PC-3 (cell line): ENCODE measurements around the gene TRAIP. TPM values are rescaled to one million over a fixed set of nuclear protein-coding genes. Genes with fewer than 3 reads are reported as not detected.

ENCODE experiments used
- ATAC-seq: fragments of 200-7000 bp; cut with Tn5 transposase; 2 replicates; pipeline ENCODE4 v1.9.1; 2020; ENCODE audit warnings: mild to moderate bottlenecking, moderate library complexity
- BruUV-seq: library from RNA; stranded (reverse); fragments of 400-500 nt; replicated peaks from 2 replicates; lab custom pipeline; 2021; lab: Mats Ljungman, UMichigan
- CTCF ChIA-PET: fragments of 300-600 bp; sonication (Branson Sonifier 250); formaldehyde crosslinking; loops from one replicate; lab custom pipeline; 2022; ENCODE audit warnings: antibody characterized with exemption; lab: Charles Lee
- POLR2A ChIA-PET: fragments of 300-600 bp; sonication (Branson Sonifier 250); formaldehyde crosslinking; loops from one replicate; lab custom pipeline; 2022; ENCODE audit warnings: antibody characterized with exemption; ENCODE audit not compliant: unreplicated experiment; lab: Charles Lee
- DNase-seq: peaks from one replicate; pipeline ENCODE4 v3.0.0-alpha.2; 2015
- H2AFZ ChIP-seq: fragments of 300-600 bp; sonication (generic); 2 replicates; pipeline ENCODE4 v1.6.0; 2016; ENCODE audit warnings: antibody characterized with exemption, low read length
- H3F3A ChIP-seq: fragments of 300-600 bp; sonication (generic); one replicate; pipeline ENCODE4 v1.6.0; 2017; ENCODE audit warnings: antibody characterized with exemption, low read length, control low read depth, mild to moderate bottlenecking; ENCODE audit not compliant: unreplicated experiment
- H3K27ac ChIP-seq: fragments of 300-600 bp; sonication (generic); 2 replicates; pipeline ENCODE4 v1.5.1; 2016; ENCODE audit warnings: mild to moderate bottlenecking, low read length
- H3K27me3 ChIP-seq: fragments of 300-600 bp; sonication (generic); 2 replicates; pipeline ENCODE4 v1.6.1; 2016; ENCODE audit warnings: low read length, mixed read lengths
- H3K36me3 ChIP-seq: fragments of 300-600 bp; sonication (generic); 2 replicates; pipeline ENCODE4 v1.6.1; 2016; ENCODE audit warnings: low read depth, mixed run types, low read length, mixed read lengths
- H3K4me1 ChIP-seq: fragments of 300-600 bp; sonication (generic); 2 replicates; pipeline ENCODE4 v1.5.1; 2016; ENCODE audit warnings: low read length; ENCODE audit not compliant: insufficient read depth
- H3K4me2 ChIP-seq: fragments of 300-600 bp; sonication (generic); 2 replicates; pipeline ENCODE4 v1.6.0; 2016; ENCODE audit warnings: low read length
- H3K4me3 ChIP-seq: fragments of 300-600 bp; sonication (generic); 2 replicates; pipeline ENCODE4 v1.5.1; 2016; ENCODE audit warnings: mild to moderate bottlenecking, low read length, mixed read lengths
- H3K79me2 ChIP-seq: fragments of 300-600 bp; sonication (generic); 2 replicates; pipeline ENCODE4 v1.6.1; 2017; ENCODE audit warnings: low read length, mixed read lengths
- H3K9ac ChIP-seq: fragments of 300-600 bp; sonication (generic); 2 replicates; pipeline ENCODE4 v1.6.0; 2016; ENCODE audit warnings: mild to moderate bottlenecking, low read length
- H3K9me2 ChIP-seq: fragments of 300-600 bp; sonication (generic); replicated peaks from 2 replicates; pipeline ENCODE4 v1.6.1; 2016; ENCODE audit warnings: mixed run types, low read length, mixed read lengths
- H3K9me3 ChIP-seq: fragments of 300-600 bp; sonication (generic); 2 replicates; pipeline ENCODE4 v1.6.1; 2016; ENCODE audit warnings: low read length, mixed read lengths
- H4K20me1 ChIP-seq: fragments of 300-600 bp; sonication (generic); 2 replicates; pipeline ENCODE4 v1.6.1; 2016; ENCODE audit warnings: low read length, mixed read lengths
- EZH2 ChIP-seq: fragments of 300-600 bp; sonication (generic); IDR thresholded peaks from one replicate; pipeline ENCODE4 v1.6.1; 2017; ENCODE audit warnings: antibody characterized with exemption, mild to moderate bottlenecking, low read length; ENCODE audit not compliant: unreplicated experiment
- EZH2phosphoT487 ChIP-seq: fragments of 300-600 bp; sonication (generic); IDR thresholded peaks from 2 replicates; pipeline ENCODE4 v1.6.1; 2018; ENCODE audit warnings: mild to moderate bottlenecking, antibody characterized with exemption, low read length, borderline replicate concordance
- intact Hi-C: fragments of 100-400 bp; cut with micrococcal nuclease; formaldehyde crosslinking; loops from 2 replicates; pipeline ENCODE4 v1.9.0; 2023
- total RNA-seq: library from RNA; depleted of rRNA; stranded (reverse); fragments of >200 nt; gene quantifications from 2 replicates; pipeline ENCODE4 v1.2.3, GENCODE V29; 2014
- TF ChIP-seq, protein P1 (sequence below): fragments of 300-600 bp; sonication (generic); conservative IDR thresholded peaks from 2 replicates; pipeline ENCODE4 v1.5.1; 2017; ENCODE audit warnings: antibody characterized with exemption, low read depth, mild to moderate bottlenecking, low read length

The TRAIP gene
- total RNA-seq, 1 experiment from 2014 or later, result 21.6 TPM

DNA sequence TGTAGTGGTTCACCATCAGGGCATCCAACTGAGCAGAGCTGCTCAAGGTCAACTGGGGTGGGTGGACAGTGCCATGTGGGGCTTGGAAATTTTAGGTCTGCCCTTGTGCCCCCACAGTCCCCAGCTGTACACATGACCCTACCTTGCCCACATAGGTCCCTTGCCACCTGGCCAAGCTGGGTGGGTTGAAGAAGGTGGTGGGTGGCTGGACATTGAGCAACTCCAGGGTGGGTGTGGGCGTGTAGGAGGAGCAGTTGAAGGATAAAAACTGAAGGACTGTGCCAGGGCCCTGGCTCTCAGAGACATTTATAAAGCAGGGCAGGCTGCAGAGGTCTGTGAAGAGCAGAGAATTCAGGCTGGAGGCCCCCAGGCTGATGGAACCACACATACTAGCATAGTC lies 57.3 kb downstream of the TRAIP start:
- Histone ChIP-seq H3K9me3 (no peaks in the 10 kb centered on the region), H3K27me3 (no peaks in the 10 kb centered on the region), H3K9me2 (no peaks in the 10 kb centered on the region), H3K9ac (no peak overlapping the region), H4K20me1 (no peaks in the 10 kb centered on the region), H3K36me3 (no peaks in the 10 kb centered on the region), H3K27ac (no peak overlapping the region; the same call in 1 of the 2 replicates), H3F3A (no peaks in the 10 kb centered on the region), H3K4me1 (peaks cover 19% of the 10 kb centered on the region), H3K79me2 (no peaks in the 10 kb centered on the region), H3K4me2 (no peak overlapping the region), H3K4me3 (no peak overlapping the region), H2AFZ (no peak overlapping the region)
- ChIA-PET CTCF (interaction anchor here (0.5 to 0.8 kb wide), 3 partner anchors 101 to 110 kb away, joined by 3 to 5 read pairs (median 3); no protein-coding TSS in a partner anchor), POLR2A (no interaction called here)
- BruUV-seq, result no TSS peak
- TF ChIP-seq EZH2, result no peak
- no peak for TF ChIP-seq EZH2phosphoT487
- TF ChIP-seq, protein P1, sequence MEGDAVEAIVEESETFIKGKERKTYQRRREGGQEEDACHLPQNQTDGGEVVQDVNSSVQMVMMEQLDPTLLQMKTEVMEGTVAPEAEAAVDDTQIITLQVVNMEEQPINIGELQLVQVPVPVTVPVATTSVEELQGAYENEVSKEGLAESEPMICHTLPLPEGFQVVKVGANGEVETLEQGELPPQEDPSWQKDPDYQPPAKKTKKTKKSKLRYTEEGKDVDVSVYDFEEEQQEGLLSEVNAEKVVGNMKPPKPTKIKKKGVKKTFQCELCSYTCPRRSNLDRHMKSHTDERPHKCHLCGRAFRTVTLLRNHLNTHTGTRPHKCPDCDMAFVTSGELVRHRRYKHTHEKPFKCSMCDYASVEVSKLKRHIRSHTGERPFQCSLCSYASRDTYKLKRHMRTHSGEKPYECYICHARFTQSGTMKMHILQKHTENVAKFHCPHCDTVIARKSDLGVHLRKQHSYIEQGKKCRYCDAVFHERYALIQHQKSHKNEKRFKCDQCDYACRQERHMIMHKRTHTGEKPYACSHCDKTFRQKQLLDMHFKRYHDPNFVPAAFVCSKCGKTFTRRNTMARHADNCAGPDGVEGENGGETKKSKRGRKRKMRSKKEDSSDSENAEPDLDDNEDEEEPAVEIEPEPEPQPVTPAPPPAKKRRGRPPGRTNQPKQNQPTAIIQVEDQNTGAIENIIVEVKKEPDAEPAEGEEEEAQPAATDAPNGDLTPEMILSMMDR, result no peak
- DNase-seq (no peak), ATAC-seq (no peak)
- intact Hi-C loops, result no loop called here

DNA sequence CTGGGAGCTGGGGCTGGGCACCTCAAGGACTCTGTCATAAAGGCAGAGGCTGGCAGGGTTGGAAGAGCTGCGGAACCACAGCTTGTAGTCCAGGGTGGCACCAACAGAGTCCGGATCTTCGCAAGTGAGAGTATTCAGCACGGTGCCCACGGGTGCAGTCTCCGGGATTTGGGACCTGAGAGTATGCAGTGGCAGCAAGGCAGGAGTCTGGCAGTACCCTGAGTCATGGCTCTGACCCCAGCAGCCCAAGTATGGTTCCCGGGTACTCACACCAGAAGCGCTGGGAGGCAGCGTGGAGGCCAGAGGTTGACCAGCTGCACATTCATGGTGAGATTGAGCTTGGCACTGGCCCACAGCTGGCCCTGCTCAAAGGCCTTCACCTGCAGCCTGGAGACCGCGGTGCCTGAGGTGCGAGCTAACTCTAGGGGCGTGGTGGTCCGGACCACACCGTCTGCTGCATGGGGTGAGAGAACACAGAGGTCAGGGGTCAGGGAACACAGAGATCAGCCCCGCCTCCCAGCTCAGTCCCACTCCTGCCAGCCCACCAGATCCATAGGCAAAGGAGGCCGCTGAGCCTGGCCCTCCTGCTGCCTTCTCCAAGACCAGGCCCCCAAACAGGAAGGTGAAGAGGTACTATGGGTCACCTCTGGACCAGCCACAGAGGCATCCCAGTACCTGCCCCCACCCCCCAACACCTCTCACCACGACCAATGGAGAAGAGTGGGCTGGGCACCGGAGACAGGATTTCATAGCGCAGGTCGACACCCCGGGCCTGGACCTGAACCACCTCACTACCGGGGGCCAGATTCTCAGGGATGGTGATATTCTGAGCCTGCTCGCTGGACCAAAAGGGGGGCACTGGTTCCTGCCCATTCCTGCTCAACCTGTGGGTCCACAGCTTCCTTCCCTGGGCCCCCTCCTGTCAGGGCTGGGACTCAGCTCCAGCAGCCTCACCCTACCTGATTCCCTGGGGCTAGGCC lies 61.1 kb downstream of the TRAIP start:
- H3K9me2 ChIP-seq, result no peaks in the 10 kb centered on the region
- H3K9me3 ChIP-seq, result no peaks in the 10 kb centered on the region
- H2AFZ ChIP-seq, result no peak overlapping the region
- no peak overlapping the region for H3K4me3 ChIP-seq
- no peaks in the 10 kb centered on the region for H3F3A ChIP-seq
- H4K20me1 ChIP-seq, result no peaks in the 10 kb centered on the region
- no peaks in the 10 kb centered on the region for H3K27me3 ChIP-seq
- peaks cover 11% of the 10 kb centered on the region for H3K4me1 ChIP-seq
- ChIA-PET CTCF (no interaction called here), POLR2A (interaction anchor here (0.5 kb wide), 1 partner anchor 108 kb away, joined by 4 read pairs; no protein-coding TSS in a partner anchor)
- no peak overlapping the region for H3K9ac ChIP-seq
- no TSS peak for BruUV-seq
- no peak for ATAC-seq
- intact Hi-C loops, result no loop called here
- H3K79me2 ChIP-seq, result no peaks in the 10 kb centered on the region
- no peak overlapping the region for H3K4me2 ChIP-seq
- no peak for DNase-seq
- no peaks in the 10 kb centered on the region for H3K36me3 ChIP-seq
- no peak overlapping the region for H3K27ac ChIP-seq
- TF ChIP-seq EZH2phosphoT487 (no peak), EZH2 (no peak)
- TF ChIP-seq, protein P1, result no peak

DNA sequence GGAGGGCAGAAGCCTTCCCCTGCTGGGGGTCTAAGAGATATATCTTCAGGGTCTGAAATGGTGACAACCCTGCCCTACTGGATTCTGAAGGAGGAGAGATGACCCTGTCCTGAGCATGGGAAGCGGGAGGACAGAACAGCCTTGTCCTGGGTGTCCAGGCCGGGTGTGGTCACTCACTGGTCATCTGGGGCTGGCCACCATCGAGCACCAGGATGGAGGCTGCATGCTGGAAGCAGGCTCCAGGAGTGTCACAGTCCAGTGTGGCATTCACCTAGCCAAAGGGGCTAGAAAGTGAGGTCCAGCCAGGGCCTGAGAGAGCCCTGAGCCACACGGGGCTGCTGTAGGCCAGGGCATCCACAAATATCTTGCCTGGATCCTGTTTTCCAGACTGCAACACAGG lies 61.9 kb downstream of the TRAIP start:
- TF ChIP-seq, protein P1, result no peak
- TF ChIP-seq EZH2phosphoT487 (no peak), EZH2 (no peak)
- Histone ChIP-seq H3K9me2 (no peaks in the 10 kb centered on the region), H3K27me3 (no peaks in the 10 kb centered on the region), H3K9me3 (no peaks in the 10 kb centered on the region), H3K4me3 (no peak overlapping the region), H3K4me2 (no peak overlapping the region), H3K36me3 (no peaks in the 10 kb centered on the region), H2AFZ (no peak overlapping the region), H3K27ac (no peak overlapping the region), H3K4me1 (peaks cover 4% of the 10 kb centered on the region), H3F3A (no peaks in the 10 kb centered on the region), H4K20me1 (no peaks in the 10 kb centered on the region), H3K9ac (no peak overlapping the region), H3K79me2 (no peaks in the 10 kb centered on the region)
- ATAC-seq (no peak), DNase-seq (no peak)
- BruUV-seq, result no TSS peak
- intact Hi-C loops, result no loop called here
- ChIA-PET CTCF (no interaction called here), POLR2A (interaction anchor here (0.5 kb wide), 1 partner anchor 108 kb away, joined by 4 read pairs; no protein-coding TSS in a partner anchor)
